PC-3 (cell line): Measurements from ENCODE around the gene SRRM3. TPM values are rescaled to one million over a fixed set of nuclear protein-coding genes. Genes with fewer than 3 reads are reported as not detected.

ENCODE experiments used
- ATAC-seq: fragments of 200-7000 bp; cut with Tn5 transposase; 2 replicates; pipeline ENCODE4 v1.9.1; 2020; ENCODE audit warnings: mild to moderate bottlenecking, moderate library complexity
- BruUV-seq: library from RNA; stranded (reverse); fragments of 400-500 nt; replicated peaks from 2 replicates; lab custom pipeline; 2021; lab: Mats Ljungman, UMichigan
- CTCF ChIA-PET: fragments of 300-600 bp; sonication (Branson Sonifier 250); formaldehyde crosslinking; loops from one replicate; lab custom pipeline; 2022; ENCODE audit warnings: antibody characterized with exemption; lab: Charles Lee
- POLR2A ChIA-PET: fragments of 300-600 bp; sonication (Branson Sonifier 250); formaldehyde crosslinking; loops from one replicate; lab custom pipeline; 2022; ENCODE audit warnings: antibody characterized with exemption; ENCODE audit not compliant: unreplicated experiment; lab: Charles Lee
- DNase-seq: peaks from one replicate; pipeline ENCODE4 v3.0.0-alpha.2; 2015
- H2AFZ ChIP-seq: fragments of 300-600 bp; sonication (generic); 2 replicates; pipeline ENCODE4 v1.6.0; 2016; ENCODE audit warnings: antibody characterized with exemption, low read length
- H3F3A ChIP-seq: fragments of 300-600 bp; sonication (generic); one replicate; pipeline ENCODE4 v1.6.0; 2017; ENCODE audit warnings: antibody characterized with exemption, low read length, control low read depth, mild to moderate bottlenecking; ENCODE audit not compliant: unreplicated experiment
- H3K27ac ChIP-seq: fragments of 300-600 bp; sonication (generic); 2 replicates; pipeline ENCODE4 v1.5.1; 2016; ENCODE audit warnings: mild to moderate bottlenecking, low read length
- H3K27me3 ChIP-seq: fragments of 300-600 bp; sonication (generic); 2 replicates; pipeline ENCODE4 v1.6.1; 2016; ENCODE audit warnings: low read length, mixed read lengths
- H3K36me3 ChIP-seq: fragments of 300-600 bp; sonication (generic); 2 replicates; pipeline ENCODE4 v1.6.1; 2016; ENCODE audit warnings: low read depth, mixed run types, low read length, mixed read lengths
- H3K4me1 ChIP-seq: fragments of 300-600 bp; sonication (generic); 2 replicates; pipeline ENCODE4 v1.5.1; 2016; ENCODE audit warnings: low read length; ENCODE audit not compliant: insufficient read depth
- H3K4me2 ChIP-seq: fragments of 300-600 bp; sonication (generic); 2 replicates; pipeline ENCODE4 v1.6.0; 2016; ENCODE audit warnings: low read length
- H3K4me3 ChIP-seq: fragments of 300-600 bp; sonication (generic); 2 replicates; pipeline ENCODE4 v1.5.1; 2016; ENCODE audit warnings: mild to moderate bottlenecking, low read length, mixed read lengths
- H3K79me2 ChIP-seq: fragments of 300-600 bp; sonication (generic); 2 replicates; pipeline ENCODE4 v1.6.1; 2017; ENCODE audit warnings: low read length, mixed read lengths
- H3K9ac ChIP-seq: fragments of 300-600 bp; sonication (generic); 2 replicates; pipeline ENCODE4 v1.6.0; 2016; ENCODE audit warnings: mild to moderate bottlenecking, low read length
- H3K9me2 ChIP-seq: fragments of 300-600 bp; sonication (generic); replicated peaks from 2 replicates; pipeline ENCODE4 v1.6.1; 2016; ENCODE audit warnings: mixed run types, low read length, mixed read lengths
- H3K9me3 ChIP-seq: fragments of 300-600 bp; sonication (generic); 2 replicates; pipeline ENCODE4 v1.6.1; 2016; ENCODE audit warnings: low read length, mixed read lengths
- H4K20me1 ChIP-seq: fragments of 300-600 bp; sonication (generic); 2 replicates; pipeline ENCODE4 v1.6.1; 2016; ENCODE audit warnings: low read length, mixed read lengths
- EZH2 ChIP-seq: fragments of 300-600 bp; sonication (generic); IDR thresholded peaks from one replicate; pipeline ENCODE4 v1.6.1; 2017; ENCODE audit warnings: antibody characterized with exemption, mild to moderate bottlenecking, low read length; ENCODE audit not compliant: unreplicated experiment
- EZH2phosphoT487 ChIP-seq: fragments of 300-600 bp; sonication (generic); IDR thresholded peaks from 2 replicates; pipeline ENCODE4 v1.6.1; 2018; ENCODE audit warnings: mild to moderate bottlenecking, antibody characterized with exemption, low read length, borderline replicate concordance
- intact Hi-C: fragments of 100-400 bp; cut with micrococcal nuclease; formaldehyde crosslinking; loops from 2 replicates; pipeline ENCODE4 v1.9.0; 2023
- total RNA-seq: library from RNA; depleted of rRNA; stranded (reverse); fragments of >200 nt; gene quantifications from 2 replicates; pipeline ENCODE4 v1.2.3, GENCODE V29; 2014
- TF ChIP-seq, protein P1 (sequence below): fragments of 300-600 bp; sonication (generic); conservative IDR thresholded peaks from 2 replicates; pipeline ENCODE4 v1.5.1; 2017; ENCODE audit warnings: antibody characterized with exemption, low read depth, mild to moderate bottlenecking, low read length

SRRM3 gene
- total RNA-seq, 1 experiment from 2014 or later: 0.66 TPM

- no peak overlapping the region for H3K4me2 ChIP-seq
- DNase-seq (peak; percentile 16), ATAC-seq (peak; percentile 50)
- H3K79me2 ChIP-seq: no peaks in the 10 kb centered on the region
- H4K20me1 ChIP-seq: no peaks in the 10 kb centered on the region
- H3F3A ChIP-seq: no peaks in the 10 kb centered on the region
- H3K36me3 ChIP-seq: no peaks in the 10 kb centered on the region
- H3K27me3 ChIP-seq: no peaks in the 10 kb centered on the region
- BruUV-seq: no TSS peak
- no peak overlapping the region for H3K9ac ChIP-seq
- no peaks in the 10 kb centered on the region for H3K9me2 ChIP-seq
- no peak for TF ChIP-seq EZH2
- no peak for TF ChIP-seq EZH2phosphoT487
- TF ChIP-seq, protein P1, sequence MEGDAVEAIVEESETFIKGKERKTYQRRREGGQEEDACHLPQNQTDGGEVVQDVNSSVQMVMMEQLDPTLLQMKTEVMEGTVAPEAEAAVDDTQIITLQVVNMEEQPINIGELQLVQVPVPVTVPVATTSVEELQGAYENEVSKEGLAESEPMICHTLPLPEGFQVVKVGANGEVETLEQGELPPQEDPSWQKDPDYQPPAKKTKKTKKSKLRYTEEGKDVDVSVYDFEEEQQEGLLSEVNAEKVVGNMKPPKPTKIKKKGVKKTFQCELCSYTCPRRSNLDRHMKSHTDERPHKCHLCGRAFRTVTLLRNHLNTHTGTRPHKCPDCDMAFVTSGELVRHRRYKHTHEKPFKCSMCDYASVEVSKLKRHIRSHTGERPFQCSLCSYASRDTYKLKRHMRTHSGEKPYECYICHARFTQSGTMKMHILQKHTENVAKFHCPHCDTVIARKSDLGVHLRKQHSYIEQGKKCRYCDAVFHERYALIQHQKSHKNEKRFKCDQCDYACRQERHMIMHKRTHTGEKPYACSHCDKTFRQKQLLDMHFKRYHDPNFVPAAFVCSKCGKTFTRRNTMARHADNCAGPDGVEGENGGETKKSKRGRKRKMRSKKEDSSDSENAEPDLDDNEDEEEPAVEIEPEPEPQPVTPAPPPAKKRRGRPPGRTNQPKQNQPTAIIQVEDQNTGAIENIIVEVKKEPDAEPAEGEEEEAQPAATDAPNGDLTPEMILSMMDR: no peak
- intact Hi-C loops: no loop called here
- no peak overlapping the region for H2AFZ ChIP-seq
- POLR2A ChIA-PET: no interaction called here
- CTCF ChIA-PET: no interaction called here
- H3K9me3 ChIP-seq: no peaks in the 10 kb centered on the region
- H3K4me1 ChIP-seq: no peaks in the 10 kb centered on the region
- no peak overlapping the region for H3K27ac ChIP-seq
- H3K4me3 ChIP-seq: no peak overlapping the region
These were observed 18.7 kb downstream of the SRRM3 start for GRCh38 chr7:76220185-76221057.

DNA sequence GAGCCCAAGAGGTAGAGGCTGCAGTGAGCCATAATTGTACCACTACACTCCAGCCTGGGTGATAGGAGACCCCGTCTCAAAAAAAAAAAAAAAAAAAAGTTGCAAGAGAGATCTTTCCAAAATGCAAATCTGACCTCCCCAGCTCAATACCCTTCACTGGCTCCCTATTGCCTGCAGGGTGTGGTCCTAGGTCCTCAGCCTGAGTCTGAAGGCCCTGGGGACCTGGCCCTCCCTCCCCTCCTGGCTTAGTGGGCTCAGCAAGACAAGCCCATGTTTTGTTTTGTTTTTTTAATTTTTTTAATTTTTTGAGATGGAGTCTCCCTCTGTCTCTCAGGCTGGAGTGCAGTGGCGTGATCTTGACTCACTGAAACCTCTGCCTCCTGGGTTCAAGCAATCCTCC lies 20.6 kb downstream of the SRRM3 start:
- TF ChIP-seq EZH2: no peak
- TF ChIP-seq EZH2phosphoT487: no peak
- Histone ChIP-seq H4K20me1 (no peaks in the 10 kb centered on the region), H3K4me1 (no peaks in the 10 kb centered on the region), H3K4me3 (no peak overlapping the region), H3F3A (no peaks in the 10 kb centered on the region), H3K79me2 (no peaks in the 10 kb centered on the region), H3K27ac (no peak overlapping the region), H3K9me3 (no peaks in the 10 kb centered on the region), H3K36me3 (no peaks in the 10 kb centered on the region), H3K27me3 (no peaks in the 10 kb centered on the region), H3K4me2 (no peak overlapping the region), H3K9me2 (no peaks in the 10 kb centered on the region), H2AFZ (no peak overlapping the region), H3K9ac (no peak overlapping the region)
- CTCF ChIA-PET: no interaction called here
- DNase-seq (no peak), ATAC-seq (no peak)
- no TSS peak for BruUV-seq
- POLR2A ChIA-PET: no interaction called here
- intact Hi-C loops: no loop called here

DNA sequence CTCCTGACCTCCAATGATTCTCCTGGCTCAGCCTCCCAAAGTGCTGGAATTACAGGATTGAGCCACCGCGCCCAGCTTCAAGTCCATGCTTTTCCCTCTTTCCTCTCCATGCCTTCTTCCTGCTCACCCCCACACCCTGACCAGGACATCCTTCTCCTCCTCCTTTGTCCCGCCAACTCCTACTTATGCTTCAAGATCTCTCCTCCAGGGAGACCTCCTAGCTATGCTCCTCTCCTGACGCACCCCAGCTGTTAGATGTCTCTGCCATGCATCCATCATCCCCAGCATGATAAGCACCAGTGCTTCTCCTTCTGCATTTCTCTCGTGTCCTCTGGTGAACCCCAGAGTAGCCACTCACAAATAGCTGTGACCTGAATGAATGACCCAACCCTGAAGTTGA lies 21.1 kb downstream of the SRRM3 start:
- no TSS peak for BruUV-seq
- Histone ChIP-seq H3K9me3 (no peaks in the 10 kb centered on the region), H3K79me2 (no peaks in the 10 kb centered on the region), H3K9me2 (no peaks in the 10 kb centered on the region), H3F3A (no peaks in the 10 kb centered on the region), H4K20me1 (no peaks in the 10 kb centered on the region), H2AFZ (no peak overlapping the region), H3K9ac (no peak overlapping the region), H3K4me1 (no peaks in the 10 kb centered on the region), H3K4me3 (no peak overlapping the region), H3K27me3 (no peaks in the 10 kb centered on the region), H3K27ac (no peak overlapping the region), H3K36me3 (no peaks in the 10 kb centered on the region), H3K4me2 (no peak overlapping the region)
- intact Hi-C loops: no loop called here
- TF ChIP-seq, protein P1: no peak
- TF ChIP-seq EZH2: no peak
- no peak for TF ChIP-seq EZH2phosphoT487
- CTCF ChIA-PET: no interaction called here
- POLR2A ChIA-PET: no interaction called here
- DNase-seq (no peak), ATAC-seq (no peak)
